Activated T-cell treated with anti-CD3 and anti-CD28 coated beads for 4 hours (primary cell): ENCODE results near the gene TXNRD2.
"Not testable (repeated sequence)": the region's sequence is repeated elsewhere in the genome, so short reads cannot be mapped to it uniquely, and the experiment has no call there.

Experiments
- DNase-seq: peaks from one replicate; pipeline ENCODE4 v3.0.0-alpha.2; 2020

Gene TXNRD2

DNA sequence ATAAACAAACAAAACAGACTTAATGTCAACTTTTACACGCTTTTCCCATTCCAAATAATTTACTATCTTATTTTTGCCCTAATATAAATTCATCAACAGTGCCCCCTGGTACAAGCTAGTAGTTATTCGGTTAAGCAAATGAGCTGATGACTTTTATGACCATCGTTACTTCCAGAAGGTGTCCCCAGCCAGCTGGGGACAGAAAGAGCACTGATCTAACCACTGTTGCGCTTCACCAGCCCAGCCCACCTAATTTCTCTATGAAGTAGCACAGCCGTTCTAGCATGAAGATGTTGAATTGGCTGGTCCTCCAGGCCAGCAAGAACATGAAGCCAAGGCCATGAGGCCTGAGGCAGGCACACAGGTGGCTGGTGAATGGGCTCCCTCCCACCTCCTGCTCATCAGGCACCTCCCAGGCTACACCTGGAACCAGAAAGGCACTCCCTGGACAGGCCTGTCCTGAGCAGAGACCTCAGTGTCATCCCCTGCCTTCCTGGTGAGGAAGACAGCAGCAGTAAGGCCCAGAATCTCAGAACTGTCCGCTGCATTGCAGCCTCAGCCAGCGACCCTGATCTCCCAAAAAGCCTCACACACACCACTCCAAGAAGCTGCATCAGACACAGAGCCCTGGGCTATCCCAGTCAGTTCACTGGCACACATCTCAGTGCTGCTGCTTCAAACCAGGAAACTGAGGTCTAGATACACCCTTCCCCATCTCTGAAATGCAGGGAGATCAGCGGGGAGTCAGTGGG lies 99.8 kb downstream of the TXNRD2 start:
- DNase-seq, result no peak

- DNase-seq, result no peak
These were observed 100.5 kb downstream of the TXNRD2 start for GRCh38 chr22:19840955-19841640.

DNA sequence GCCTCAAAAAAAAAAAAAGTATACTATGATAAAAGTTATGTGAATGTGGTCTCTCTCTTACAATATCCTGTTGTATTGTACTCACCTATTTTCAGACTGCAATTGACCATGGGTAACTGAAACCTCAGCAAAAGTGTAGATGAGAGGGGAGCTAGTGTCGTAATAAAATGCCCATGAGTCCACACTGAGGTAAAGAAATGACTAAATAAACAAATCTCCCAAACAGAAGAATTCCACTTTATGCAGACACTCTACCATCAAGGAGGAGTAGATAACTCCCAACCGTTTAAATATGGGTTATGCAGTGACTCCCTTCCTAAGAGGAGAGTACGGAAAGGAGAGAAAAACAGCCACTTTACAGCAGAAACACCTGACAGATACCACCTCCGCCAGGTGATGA lies 101.6 kb downstream of the TXNRD2 start:
- no peak for DNase-seq

- no peak for DNase-seq
These were observed 103.7 kb downstream of the TXNRD2 start for GRCh38 chr22:19837915-19838314.

DNA sequence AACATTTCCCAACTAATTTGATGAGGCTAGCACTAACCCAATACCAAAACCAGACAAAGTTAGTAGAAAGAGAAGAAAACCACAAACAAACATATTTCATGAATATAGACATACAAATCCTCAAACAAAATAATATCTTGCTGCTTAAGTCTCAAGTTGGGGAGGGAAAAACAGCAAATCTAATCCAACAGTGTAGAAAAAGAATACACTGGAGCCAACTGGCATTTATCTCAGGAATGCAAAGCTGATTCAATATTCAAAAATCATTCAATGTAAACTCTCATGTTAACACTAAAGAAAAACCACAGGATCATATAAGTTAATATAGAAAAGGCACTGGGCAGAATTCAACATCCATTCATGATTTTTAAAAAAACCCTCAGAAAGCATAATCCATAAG lies 105.1 kb downstream of the TXNRD2 start:
- DNase-seq, result no peak

GRCh38 chr22:19834599-19834998 lies 107.0 kb downstream of the TXNRD2 start:
- no peak for DNase-seq

GRCh38 chr22:19833327-19833726 lies 108.3 kb downstream of the TXNRD2 start:
- DNase-seq, result not testable (repeated sequence)

GRCh38 chr22:19832476-19833108 lies 109.0 kb downstream of the TXNRD2 start:
- DNase-seq, result no peak

DNA sequence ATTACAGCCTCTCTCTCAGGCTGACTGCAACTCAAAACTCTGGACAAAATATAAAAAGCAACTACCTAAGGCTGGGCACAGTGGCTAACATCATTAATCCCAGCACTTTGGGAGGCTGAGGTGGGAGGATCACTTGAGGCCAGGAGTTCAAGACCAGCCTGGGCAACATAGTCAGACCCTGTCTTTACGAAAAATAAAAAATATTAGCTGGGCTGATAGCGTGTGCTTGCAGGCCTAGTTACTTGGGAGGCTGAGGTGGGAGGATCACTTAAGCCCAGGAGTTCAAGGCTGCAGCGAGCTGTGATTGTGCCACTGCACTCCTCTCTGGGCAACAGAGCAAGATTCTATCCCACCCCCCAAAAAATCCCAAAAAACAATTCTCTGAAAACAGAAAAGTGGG lies 109.6 kb downstream of the TXNRD2 start:
- not testable (repeated sequence) for DNase-seq

GRCh38 chr22:19831016-19831415 lies 110.6 kb downstream of the TXNRD2 start:
- no peak for DNase-seq

DNA sequence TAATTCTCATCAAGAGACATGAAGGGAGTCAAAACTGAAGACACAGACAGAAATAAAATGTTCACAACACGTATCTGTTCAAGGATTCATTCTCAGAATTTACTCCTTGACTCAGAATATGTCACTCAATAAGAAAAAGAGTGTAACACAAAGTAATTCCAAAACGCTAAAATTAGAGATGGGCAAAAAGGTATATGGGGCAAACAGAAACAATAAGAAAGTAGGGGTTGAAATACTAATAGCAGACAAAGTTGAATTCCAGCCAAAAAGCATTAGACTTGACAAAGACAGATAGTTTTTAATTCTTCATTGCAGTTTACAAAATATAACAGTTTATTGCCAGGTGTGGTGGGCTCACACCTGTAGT lies 113.6 kb downstream of the TXNRD2 start:
- no peak for DNase-seq

- DNase-seq, result no peak
These were observed 114.1 kb downstream of the TXNRD2 start for GRCh38 chr22:19827341-19828034.

- no peak for DNase-seq
These were observed 115.0 kb downstream of the TXNRD2 start for GRCh38 chr22:19826619-19826950.

DNA sequence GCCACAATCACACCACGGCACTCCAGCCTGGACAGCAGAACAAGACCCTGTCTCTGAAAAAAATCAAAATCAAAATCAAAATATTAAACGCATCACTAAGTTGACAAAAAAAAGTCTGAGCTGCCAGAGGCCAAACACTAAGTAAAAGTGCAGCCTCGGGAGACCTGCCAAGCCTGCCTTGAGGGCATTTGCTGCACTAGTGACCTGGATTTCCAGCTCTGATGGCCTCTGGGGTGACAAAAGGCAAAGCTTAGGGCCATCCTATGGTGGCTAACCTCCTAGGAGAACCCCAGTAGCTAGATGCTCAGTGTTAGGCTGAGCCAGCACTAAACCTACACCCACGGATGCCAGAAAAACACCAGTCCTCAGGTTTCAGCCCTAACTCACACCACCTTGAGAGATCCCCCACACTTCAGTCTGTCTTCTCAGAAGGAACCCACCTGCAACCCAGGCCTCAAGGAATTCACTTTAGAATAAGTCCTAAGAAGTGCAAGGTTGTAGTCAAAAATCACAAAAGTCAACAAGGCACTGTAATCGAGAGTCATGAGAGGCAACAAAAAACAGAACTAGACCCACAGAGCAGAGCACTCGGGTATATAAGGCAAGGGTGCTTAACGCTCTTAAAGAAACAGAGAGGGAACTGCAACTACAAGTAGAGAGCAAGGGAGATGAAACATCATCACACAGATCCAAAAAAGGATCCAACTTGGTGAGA lies 115.6 kb downstream of the TXNRD2 start:
- no peak for DNase-seq
